ENCODE results near the gene PNPLA3. TPM values are rescaled to one million over a fixed set of nuclear protein-coding genes. Genes with fewer than 3 reads are reported as not detected.

PNPLA3 gene
- total RNA-seq, 1 donor from 2014 or later = 0.32 TPM

DNA sequence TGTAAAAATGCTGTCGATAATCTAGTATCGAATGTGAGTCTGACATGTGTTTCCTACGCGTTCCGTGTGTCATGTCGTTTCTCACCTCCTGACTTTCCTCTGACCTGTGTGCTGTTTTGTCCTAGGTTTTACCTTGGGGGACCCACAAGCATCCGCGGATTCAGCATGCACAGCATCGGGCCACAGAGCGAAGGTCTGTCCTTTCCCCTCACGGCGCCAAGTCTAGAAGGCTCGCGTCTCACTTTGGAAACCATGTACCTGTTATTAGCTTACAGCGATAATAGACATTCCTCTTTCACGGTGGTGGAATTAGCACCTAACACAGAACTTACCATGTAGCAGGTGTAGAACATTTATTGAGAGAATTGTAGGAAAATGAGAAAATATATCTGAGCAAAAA lies 60.2 kb downstream of the PNPLA3 start:
- no peak for DNase-seq (ENCODE audit: low spot score)
- intact Hi-C loops (cut with DNase I) = no loop called here

DNA sequence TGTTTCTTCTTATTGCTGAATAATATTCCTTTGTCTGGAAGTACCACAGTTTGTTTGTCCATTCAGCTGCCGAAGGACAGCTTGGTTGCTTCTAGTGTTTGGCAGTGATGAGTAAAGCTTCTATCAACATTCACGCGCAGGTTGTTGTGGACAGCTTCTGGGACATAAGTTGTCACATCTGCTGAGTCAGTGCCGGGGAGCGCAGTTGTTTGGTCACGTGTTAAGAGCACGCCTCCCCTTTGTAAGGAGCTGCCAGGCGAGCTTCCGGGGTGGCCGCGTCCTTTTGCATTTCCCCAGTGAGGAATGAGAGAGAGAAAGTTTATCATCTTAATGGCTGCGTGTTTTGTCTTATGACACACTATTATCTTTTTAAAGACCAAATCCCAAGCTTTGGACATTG lies 61.9 kb downstream of the PNPLA3 start:
- intact Hi-C loops (cut with DNase I) = no loop called here
- DNase-seq (ENCODE audit: low spot score) = no peak

DNA sequence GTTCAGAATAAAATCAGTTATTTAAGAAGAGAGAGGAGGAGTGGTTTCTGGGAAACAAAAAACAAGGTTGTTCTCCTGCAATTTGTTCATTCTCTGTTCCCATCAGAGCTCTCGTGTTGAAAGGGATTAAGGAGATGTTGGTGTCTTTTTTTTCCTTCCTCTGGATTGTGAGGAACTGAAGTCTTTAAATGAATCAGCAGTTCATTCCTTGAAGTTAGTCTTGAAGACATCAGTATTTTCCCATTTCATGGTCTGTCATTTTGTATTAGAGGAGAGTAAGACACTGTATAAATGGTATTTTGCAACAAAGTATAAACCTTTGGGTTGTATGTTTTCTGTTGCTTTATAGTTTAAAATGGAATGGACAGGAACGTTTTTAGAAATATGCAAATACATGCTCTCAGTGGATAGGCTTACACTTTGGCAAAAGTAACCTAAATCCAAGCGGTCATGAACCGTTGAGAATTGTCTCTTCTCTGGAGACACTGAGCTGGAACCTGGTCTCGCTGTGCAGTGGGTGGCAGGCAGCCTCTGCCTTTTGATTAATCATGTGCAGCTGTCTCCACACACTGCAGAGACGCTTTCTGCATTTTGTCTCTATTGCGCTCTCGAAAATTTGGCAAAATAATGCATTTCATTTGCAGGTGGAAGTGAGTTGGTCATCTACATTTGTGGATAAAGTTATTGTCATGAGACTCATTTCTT lies 64.7 kb downstream of the PNPLA3 start:
- intact Hi-C loops (cut with DNase I) = no loop called here

DNA sequence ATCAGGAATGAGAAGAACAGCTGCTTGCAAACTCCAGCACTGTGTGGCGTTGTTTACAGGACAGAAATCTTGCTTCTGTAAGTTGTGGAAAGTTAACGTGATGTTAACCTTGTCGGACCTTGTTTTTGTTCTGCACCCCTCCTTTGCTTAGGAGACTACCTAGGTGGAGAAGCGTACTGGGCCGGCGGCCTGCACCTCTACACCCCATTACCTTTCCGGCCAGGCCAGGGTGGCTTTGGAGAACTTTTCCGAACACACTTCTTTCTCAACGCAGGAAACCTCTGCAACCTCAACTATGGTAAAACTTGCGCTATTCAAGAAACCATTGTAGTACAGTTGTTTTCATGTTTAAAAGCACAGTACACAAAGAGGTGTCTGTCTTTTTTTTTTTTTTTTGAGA lies 65.4 kb downstream of the PNPLA3 start:
- DNase-seq (ENCODE audit: low spot score) = no peak
- intact Hi-C loops (cut with DNase I) = no loop called here

More for the DNA sequence above, 64.7 kb downstream of the PNPLA3 start:
- no peak for DNase-seq (ENCODE audit: low spot score)

DNA sequence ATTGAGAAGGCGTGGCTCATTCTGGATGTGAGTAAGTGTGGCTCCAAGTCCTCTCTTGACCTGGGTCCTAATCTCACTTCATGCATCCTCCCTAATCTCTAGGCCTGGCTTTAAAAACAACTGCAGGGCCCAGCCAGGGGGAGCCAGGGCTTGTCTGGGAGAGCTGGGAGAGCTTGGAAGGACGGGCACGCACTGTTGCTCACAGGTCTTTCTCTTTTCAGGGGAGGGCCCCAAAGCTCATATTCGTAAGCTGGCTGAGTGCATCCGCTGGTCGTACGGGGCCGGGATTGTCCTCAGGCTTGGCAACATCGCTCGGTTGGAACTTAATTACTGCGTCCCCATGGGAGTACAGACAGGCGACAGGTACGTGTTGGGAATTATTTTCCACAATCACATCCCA lies 66.4 kb downstream of the PNPLA3 start:
- intact Hi-C loops (cut with DNase I) = no loop called here
- no peak for DNase-seq (ENCODE audit: low spot score)

DNA sequence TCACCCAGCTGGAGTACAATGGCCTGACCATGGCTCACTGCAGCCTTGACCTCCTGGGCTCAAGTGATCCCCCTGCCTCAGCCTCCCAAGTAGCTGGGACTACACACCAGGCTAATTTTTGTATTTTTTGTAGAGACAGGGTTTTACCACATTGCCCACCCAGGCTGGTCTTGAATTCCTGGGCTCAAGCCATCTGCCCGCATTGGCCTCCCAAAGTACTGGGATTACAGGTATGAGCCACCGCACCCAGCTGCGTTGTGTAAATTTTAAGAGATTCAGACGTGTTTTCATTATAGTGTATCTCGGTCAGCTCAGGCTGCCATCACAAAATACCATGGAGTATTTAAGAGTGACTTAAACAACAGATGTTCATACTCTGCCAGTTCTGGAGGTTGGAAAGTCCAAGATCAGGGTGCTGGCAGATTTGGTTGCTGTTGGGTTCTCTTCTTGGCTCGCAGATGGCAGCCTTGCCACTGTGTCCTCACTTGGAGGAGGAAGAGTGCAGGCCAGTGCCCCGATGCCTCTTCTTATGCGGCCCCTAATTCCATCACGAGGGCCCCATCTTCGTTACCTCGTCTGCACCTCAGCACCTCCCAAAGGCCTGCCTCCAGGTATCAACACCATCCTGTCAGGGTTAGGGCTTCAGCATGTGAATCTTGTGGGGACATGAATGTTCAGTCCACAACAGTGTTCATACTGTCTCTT lies 67.9 kb downstream of the PNPLA3 start:
- intact Hi-C loops (cut with DNase I) = loop anchor here (2.0 kb wide), 1 partner anchor 93 kb away; no protein-coding TSS in a partner anchor
- no peak for DNase-seq (ENCODE audit: low spot score)

DNA sequence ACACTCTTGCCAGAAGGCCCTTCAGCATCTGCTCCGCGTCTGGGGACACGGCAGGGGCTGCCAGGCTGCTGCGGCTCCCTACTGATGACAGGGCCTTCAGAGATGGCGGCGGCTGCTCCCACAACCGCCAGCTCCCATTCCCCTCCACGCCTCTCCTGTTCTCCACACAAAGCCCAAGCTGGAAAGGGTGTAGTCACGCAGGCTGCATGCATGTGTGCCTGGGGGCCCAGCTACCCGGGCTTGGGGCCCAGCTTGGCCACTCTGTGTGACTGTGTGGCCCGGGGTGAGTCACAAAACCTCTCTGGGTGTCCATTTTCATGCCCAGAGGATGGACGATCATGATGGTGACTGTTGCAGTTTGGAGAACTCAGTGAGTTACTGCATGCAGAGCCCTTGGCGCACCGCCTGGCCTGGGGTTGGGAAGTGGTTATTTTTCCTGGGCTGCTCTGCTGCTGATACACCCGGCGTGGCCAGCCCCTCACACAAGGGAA lies 68.8 kb downstream of the PNPLA3 start:
- intact Hi-C loops (cut with DNase I) = loop anchor here (2.0 kb wide), 1 partner anchor 92 kb away; no protein-coding TSS in a partner anchor

DNA sequence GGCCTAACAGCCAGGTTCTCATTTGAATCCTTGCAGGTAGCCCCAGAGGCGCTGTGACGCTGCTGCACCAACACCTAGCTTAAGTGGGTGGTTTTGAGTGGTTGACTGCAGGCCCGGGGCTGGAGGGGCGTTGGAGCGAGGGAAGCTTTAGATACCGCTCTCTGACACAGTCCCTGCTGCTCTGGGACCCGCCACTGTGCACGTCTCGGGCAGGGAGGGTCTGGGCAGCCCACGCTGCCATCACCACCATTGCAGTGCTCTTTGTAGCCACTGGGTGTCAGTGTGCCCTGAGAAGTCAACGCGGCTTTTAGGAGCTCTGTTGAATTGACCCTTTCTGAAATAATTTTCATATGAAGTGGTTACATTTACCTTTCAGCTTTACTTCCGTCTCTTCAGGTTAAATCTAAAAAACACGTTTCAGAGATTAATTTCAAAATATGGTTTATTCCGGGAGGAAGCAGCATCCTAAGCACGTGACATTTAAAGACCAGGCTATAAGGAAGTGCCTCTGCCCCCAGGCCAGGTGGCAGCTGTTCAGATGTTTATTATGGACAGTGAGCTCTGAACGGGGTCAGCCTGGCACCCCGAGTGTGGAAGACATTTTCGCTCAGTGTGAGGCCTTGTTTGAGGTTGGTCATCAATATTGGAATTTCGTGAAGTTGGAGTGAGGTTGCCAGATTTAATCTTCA lies 69.6 kb downstream of the PNPLA3 start:
- no peak for DNase-seq (ENCODE audit: low spot score)
- intact Hi-C loops (cut with DNase I) = loop anchor here (1.0 to 2.0 kb wide), 2 partner anchors 92 to 633 kb away; no protein-coding TSS in a partner anchor

More for the DNA sequence above, 68.8 kb downstream of the PNPLA3 start:
- no peak for DNase-seq (ENCODE audit: low spot score)

DNA sequence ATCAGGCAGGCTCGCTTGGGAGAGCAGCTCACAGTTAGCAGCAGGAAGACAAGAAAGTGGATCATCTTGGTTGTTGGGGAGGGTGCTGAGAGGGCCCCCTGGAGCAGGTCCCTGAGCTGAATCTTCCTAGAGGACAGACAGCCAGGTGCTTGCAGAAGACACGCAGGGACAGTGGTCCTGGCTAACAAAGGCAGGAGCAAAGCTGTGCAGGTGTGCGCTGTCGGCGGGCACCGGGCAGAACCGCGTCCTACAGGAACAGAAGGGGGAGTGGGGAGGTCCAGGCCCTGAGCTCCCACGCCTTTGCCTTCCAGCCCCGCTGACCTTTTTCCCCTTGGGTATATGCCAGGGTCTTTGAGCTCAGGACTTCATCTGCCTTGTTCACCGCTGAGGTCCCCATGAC lies 70.4 kb downstream of the PNPLA3 start:
- DNase-seq (ENCODE audit: low spot score) = no peak
- intact Hi-C loops (cut with DNase I) = no loop called here

DNA sequence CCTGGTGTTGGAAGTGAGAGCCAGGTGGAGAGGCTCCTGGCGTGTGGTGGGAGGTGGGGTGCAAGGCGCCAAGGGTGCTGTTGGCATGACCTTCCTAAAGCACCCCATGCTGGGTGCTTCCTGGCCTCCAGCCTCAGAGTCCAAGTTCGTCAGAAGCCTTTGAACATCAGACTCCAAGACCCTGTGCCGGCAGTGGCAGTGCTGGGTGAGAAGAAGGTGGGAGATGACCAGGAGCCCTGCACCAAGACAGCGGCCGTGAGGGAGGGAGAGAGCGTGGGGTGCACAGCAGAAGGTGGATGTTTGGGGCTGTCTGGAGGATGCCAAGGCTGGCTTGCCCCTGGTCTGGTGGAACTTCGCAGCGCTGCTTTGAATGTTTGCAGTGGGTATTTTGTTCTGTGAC lies 70.8 kb downstream of the PNPLA3 start:
- intact Hi-C loops (cut with DNase I) = no loop called here
- no peak for DNase-seq (ENCODE audit: low spot score)

DNA sequence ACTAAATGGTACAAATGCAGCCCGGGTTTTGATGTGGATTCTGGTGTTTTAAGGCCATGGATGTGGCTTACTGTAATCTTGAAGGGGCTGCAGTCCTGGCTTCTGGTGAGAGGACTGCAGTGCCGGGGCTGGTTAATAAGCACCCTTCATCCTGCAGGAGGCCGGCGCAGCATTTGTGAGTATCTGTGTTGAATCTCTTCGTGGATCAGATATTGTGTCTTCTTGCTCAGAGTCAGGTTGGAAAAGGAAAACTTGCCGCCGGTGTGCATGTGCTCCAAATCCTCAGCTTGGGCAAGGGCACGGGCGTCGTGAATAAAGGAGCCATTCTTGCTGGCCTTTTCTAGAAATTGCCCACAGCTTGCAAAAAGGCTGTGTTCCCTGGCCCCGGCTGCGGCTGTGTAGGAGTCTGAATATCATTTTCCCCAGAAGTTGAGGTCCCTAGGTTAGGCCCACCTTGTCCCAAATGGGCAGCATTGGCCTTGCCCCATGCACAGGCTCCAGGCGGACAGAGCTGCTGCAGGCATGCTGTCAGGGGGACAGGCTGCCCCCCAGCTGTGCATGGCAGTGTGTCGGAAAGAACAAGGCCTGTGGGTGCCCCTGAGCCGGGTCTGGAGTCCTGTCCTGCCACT lies 71.6 kb downstream of the PNPLA3 start:
- no peak for DNase-seq (ENCODE audit: low spot score)
- intact Hi-C loops (cut with DNase I) = no loop called here

DNA sequence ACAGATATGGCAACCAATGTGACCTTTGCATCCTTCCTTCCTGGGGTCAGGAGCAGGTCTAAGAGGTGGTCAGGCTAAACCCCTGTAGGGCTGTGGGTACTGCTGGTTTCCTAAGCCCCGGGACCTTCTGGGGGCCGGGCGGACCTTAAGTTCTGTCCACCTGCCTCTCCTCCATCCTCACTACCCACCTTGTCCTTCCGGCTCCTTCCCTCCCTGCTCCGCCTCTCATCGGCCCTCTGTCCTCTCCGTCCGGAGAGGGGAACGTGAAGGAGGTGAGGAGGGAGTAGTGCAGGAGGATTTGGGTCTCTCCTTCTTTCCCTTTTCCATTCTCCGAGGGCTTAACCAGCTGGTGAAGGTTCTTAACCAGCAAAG lies 72.2 kb downstream of the PNPLA3 start:
- intact Hi-C loops (cut with DNase I) = no loop called here
- no peak for DNase-seq (ENCODE audit: low spot score)

DNA sequence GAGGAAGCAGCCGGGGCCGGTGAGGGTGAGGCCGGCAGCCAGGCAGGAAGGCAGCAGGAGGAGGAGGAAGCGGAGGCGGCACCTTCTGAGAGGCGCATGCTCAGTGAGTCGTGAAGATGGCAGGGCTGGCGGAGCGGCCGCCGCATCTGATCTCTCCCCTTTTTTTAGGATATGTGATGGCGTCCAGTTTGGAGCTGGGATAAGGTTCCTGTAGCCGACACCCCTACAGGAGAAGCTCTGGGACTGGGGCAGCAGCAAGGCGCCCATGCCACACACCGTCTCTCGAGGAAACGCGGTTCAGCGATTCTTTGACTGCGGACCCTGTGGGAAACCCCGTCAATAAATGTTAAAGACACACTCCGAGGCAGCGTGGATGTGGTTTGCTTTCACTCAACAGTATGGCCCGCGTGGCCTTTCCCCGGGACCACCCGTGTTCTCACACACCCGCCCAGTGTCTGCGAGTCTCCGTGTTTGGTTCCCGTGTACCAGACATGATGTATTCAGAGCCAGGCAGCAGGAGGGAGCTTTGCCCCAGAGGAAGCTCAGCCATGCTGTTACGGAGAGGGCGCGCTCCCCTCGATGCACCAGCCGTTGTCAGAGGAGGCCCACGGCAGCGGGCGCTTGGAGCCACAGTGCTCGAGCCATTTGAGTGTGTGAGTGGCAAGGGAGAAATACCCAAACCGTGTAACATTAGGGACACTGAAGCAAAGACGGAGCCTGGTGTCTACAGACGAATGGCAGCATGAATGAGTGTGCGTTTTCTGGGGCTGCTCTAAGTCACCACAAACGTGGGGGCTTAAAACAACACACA lies 72.8 kb downstream of the PNPLA3 start:
- intact Hi-C loops (cut with DNase I) = no loop called here
- DNase-seq (ENCODE audit: low spot score) = peak; percentile 89

DNA sequence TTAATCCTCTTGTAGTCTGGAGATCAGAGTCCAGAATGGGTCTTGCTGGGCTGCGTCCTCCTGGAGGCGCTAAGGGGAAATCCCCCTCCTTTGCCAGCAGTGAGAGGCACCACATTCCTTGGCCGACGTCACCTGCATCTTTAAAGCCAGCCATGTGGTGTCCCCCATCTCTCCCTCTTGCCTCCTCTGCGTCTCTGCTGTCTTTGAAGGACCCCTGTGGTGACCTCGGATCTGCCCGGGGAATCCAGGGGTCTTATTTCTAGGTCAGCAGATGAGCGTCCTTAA lies 73.3 kb downstream of the PNPLA3 start:
- DNase-seq (ENCODE audit: low spot score) = no peak
- intact Hi-C loops (cut with DNase I) = no loop called here

Other genes starting within 250 kb of the PNPLA3 start
- gene EFCAB6, start 111.5 kb upstream of the PNPLA3 start, total RNA-seq = 1.3 TPM
- 0.13 TPM for gene SULT4A1, start 61.3 kb upstream of the PNPLA3 start, total RNA-seq
- gene PNPLA5, start 31.8 kb upstream of the PNPLA3 start, total RNA-seq = not detected
- 51.0 TPM for gene SAMM50, start 31.6 kb downstream of the PNPLA3 start, total RNA-seq
- gene PARVB, start 100.5 kb downstream of the PNPLA3 start, total RNA-seq = 98.1 TPM

Data from cardiac septum (tissue), 1 donor.